IPS-NIHi11 (cell line): ENCODE measurements around the gene PTPRC.

Source experiments
- DNase-seq: peaks from one replicate; pipeline ENCODE4 v3.0.0; 2012; ENCODE audit warnings: mixed read lengths, low spot score

Gene PTPRC

GRCh38 chr1:198761859-198762616 is 123.2 kb downstream of the PTPRC start:
- no peak for DNase-seq

GRCh38 chr1:198763298-198763714 is 124.5 kb downstream of the PTPRC start:
- no peak for DNase-seq

- no peak for DNase-seq
Observed at GRCh38 chr1:198764748-198765147, 125.9 kb downstream of the PTPRC start.

- DNase-seq: no peak
Observed at GRCh38 chr1:198765416-198765815, 126.6 kb downstream of the PTPRC start.

GRCh38 chr1:198771563-198772153 is 132.8 kb downstream of the PTPRC start:
- peak; percentile 47 for DNase-seq

- no peak for DNase-seq
Observed at GRCh38 chr1:198772626-198773025, 133.8 kb downstream of the PTPRC start.

- DNase-seq: no peak
Observed at GRCh38 chr1:198773030-198773429, 134.2 kb downstream of the PTPRC start.

GRCh38 chr1:198773523-198773922 is 134.7 kb downstream of the PTPRC start:
- no peak for DNase-seq

- DNase-seq: no peak
Observed at GRCh38 chr1:198774421-198774820, 135.6 kb downstream of the PTPRC start.

GRCh38 chr1:198775606-198776005 is 136.8 kb downstream of the PTPRC start:
- DNase-seq: no peak

- DNase-seq: no peak
Observed at GRCh38 chr1:198776602-198777029, 137.8 kb downstream of the PTPRC start.

GRCh38 chr1:198778049-198778448 is 139.2 kb downstream of the PTPRC start:
- no peak for DNase-seq

GRCh38 chr1:198780376-198780775 is 141.5 kb downstream of the PTPRC start:
- no peak for DNase-seq

- peak; percentile 59 for DNase-seq
Observed at GRCh38 chr1:198788561-198789064, 149.8 kb downstream of the PTPRC start.

- DNase-seq: no peak
Observed at GRCh38 chr1:198793714-198794113, 154.9 kb downstream of the PTPRC start.

GRCh38 chr1:198794498-198794897 is 155.7 kb downstream of the PTPRC start:
- DNase-seq: no peak

- DNase-seq: no peak
Observed at GRCh38 chr1:198797656-198798055, 158.8 kb downstream of the PTPRC start.

GRCh38 chr1:198798923-198799386 is 160.1 kb downstream of the PTPRC start:
- no peak for DNase-seq

- no peak for DNase-seq
Observed at GRCh38 chr1:198805498-198806151, 166.8 kb downstream of the PTPRC start.

- no peak for DNase-seq
Observed at GRCh38 chr1:198806861-198807260, 168.0 kb downstream of the PTPRC start.
